GM12878 (cell line): ENCODE data around the gene VEGFB. TPM values are rescaled to one million over a fixed set of nuclear protein-coding genes. Genes with fewer than 3 reads are reported as not detected.

Source experiments
- ATAC-seq: fragments of 200-7000 bp; cut with Tn5 transposase; 3 replicates; pipeline ENCODE4 v1.9.1; 2020; ENCODE audit warnings: mild to moderate bottlenecking, moderate library complexity
- BruUV-seq: library from RNA; stranded (reverse); fragments of 400-500 nt; replicated peaks from 2 replicates; lab custom pipeline; 2021; lab: Mats Ljungman, UMichigan
- CTCF ChIA-PET: fragments of 300-600 bp; sonication (Branson Sonifier 250); formaldehyde crosslinking; extraction: SDS; loops from one replicate; lab custom pipeline; 2021; ENCODE audit warnings: inconsistent platforms; lab: Yijun Ruan, JAX
- POLR2A ChIA-PET: fragments of 350-600 bp; formaldehyde crosslinking; extraction: SDS; loops from one replicate; lab custom pipeline; 2021; ENCODE audit warnings: inconsistent platforms; lab: Charles Lee
- RAD21 ChIA-PET: fragments of 300-600 bp; sonication (Branson Sonifier 250); formaldehyde crosslinking; loops from one replicate; lab custom pipeline; 2023; ENCODE audit warnings: antibody characterized with exemption; ENCODE audit not compliant: unreplicated experiment; lab: Charles Lee
- SMC1A ChIA-PET: fragments of 300-600 bp; sonication (Branson Sonifier 250); formaldehyde crosslinking; loops from one replicate; lab custom pipeline; 2023; ENCODE audit not compliant: unreplicated experiment, uncharacterized antibody; lab: Charles Lee
- DNase-seq: peaks from one replicate; pipeline ENCODE4 v3.0.0-alpha.2; 2011; ENCODE audit warnings: low read depth, low spot score
- FAIRE-seq: peaks from 3 replicates; lab custom pipeline; 2011; peaks lifted over from hg19 to GRCh38; lab: Jason Lieb, UNC
- H2AFZ ChIP-seq: 2 replicates; pipeline ENCODE4 v1.6.0; 2011; ENCODE audit warnings: low read depth, low read length, control low read depth; ENCODE audit not compliant: control insufficient read depth
- H3K27ac ChIP-seq: 2 replicates; pipeline ENCODE4 v1.5.1; 2011; ENCODE audit warnings: control low read depth; ENCODE audit not compliant: control insufficient read depth, insufficient read depth
- H3K27me3 ChIP-seq, 2 experiments: replicated peaks in 1 of 2; 2 replicates each; pipeline versions ENCODE4 v1.6.0 to v1.6.1; 2011; ENCODE audit warnings: low read length in 1 of 2; ENCODE audit not compliant: control insufficient read depth in 2 of 2, insufficient read depth in 2 of 2
- H3K36me3 ChIP-seq, 2 experiments: 2 replicates each; pipeline ENCODE4 v1.5.1; 2011; ENCODE audit warnings: low read length in 1 of 2; ENCODE audit not compliant: control insufficient read depth in 2 of 2, insufficient read depth in 2 of 2
- H3K4me1 ChIP-seq: 2 replicates; pipeline ENCODE4 v1.6.1; 2011; ENCODE audit warnings: mild to moderate bottlenecking, low read length, moderate library complexity, mixed read lengths; ENCODE audit not compliant: control insufficient read depth, insufficient read depth
- H3K4me2 ChIP-seq: 2 replicates; pipeline ENCODE4 v1.6.0; 2011; ENCODE audit warnings: control low read depth; ENCODE audit not compliant: control insufficient read depth, insufficient read depth
- H3K4me3 ChIP-seq: fragments of 200-600 bp; sonication (generic); 2 replicates; pipeline ENCODE4 v1.5.1; 2016
- H3K79me2 ChIP-seq: 2 replicates; pipeline ENCODE4 v1.6.0; 2011; ENCODE audit warnings: low read length; ENCODE audit not compliant: control insufficient read depth, insufficient read depth
- H3K9ac ChIP-seq: 2 replicates; pipeline ENCODE4 v1.8.0; 2011; ENCODE audit warnings: low read length, control low read depth, mixed read lengths; ENCODE audit not compliant: control insufficient read depth, insufficient read depth
- H3K9me3 ChIP-seq: replicated peaks from 3 replicates; pipeline ENCODE4 v1.5.1; 2011; ENCODE audit warnings: mild to moderate bottlenecking, low read length; ENCODE audit not compliant: control insufficient read depth, insufficient read depth
- H4K20me1 ChIP-seq: 2 replicates; pipeline ENCODE4 v1.6.0; 2011; ENCODE audit not compliant: control insufficient read depth, insufficient read depth
- BCL3 ChIP-seq: IDR thresholded peaks from 2 replicates; pipeline ENCODE4 v1.6.1; 2011; ENCODE audit warnings: borderline replicate concordance, low read depth, mild to moderate bottlenecking, moderate library complexity, low read length; ENCODE audit not compliant: insufficient read depth, poor library complexity, severe bottlenecking
- CHD4 ChIP-seq: fragments of 200-600 bp; sonication (generic); IDR thresholded peaks from 2 replicates; pipeline ENCODE4 v1.6.1; 2016; ENCODE audit warnings: mild to moderate bottlenecking
- CREB1 ChIP-seq: IDR thresholded peaks from 2 replicates; pipeline ENCODE4 v1.6.1; 2012; ENCODE audit warnings: low read depth, mild to moderate bottlenecking, inconsistent platforms
- FOS ChIP-seq: IDR thresholded peaks from 3 replicates; pipeline ENCODE4 v1.6.1; 2011; ENCODE audit warnings: borderline replicate concordance; ENCODE audit not compliant: insufficient read length; ENCODE audit errors: extremely low read depth
- HSF1 ChIP-seq: fragments of 150-350 bp; IDR thresholded peaks from 2 replicates; pipeline ENCODE4 v1.6.1; 2014; ENCODE audit warnings: mild to moderate bottlenecking, low read depth, low read length
- IRF5 ChIP-seq: fragments of 450-650 bp; IDR thresholded peaks from 2 replicates; pipeline ENCODE4 v1.6.1; 2017; ENCODE audit warnings: borderline replicate concordance
- RAD51 ChIP-seq: fragments of 450-650 bp; IDR thresholded peaks from 2 replicates; pipeline ENCODE4 v1.6.1; 2016; ENCODE audit warnings: moderate library complexity, mild to moderate bottlenecking, inconsistent platforms
- SMC3 ChIP-seq: IDR thresholded peaks from 2 replicates; pipeline ENCODE4 v1.6.1; 2011; ENCODE audit warnings: low read length, improper control_type of control experiment, borderline replicate concordance
- ZBED1 ChIP-seq: IDR thresholded peaks from 2 replicates; pipeline ENCODE4 v1.6.1; 2016; ENCODE audit warnings: borderline replicate concordance
- WGBS: methylation state at CpG from one replicate; pipeline ENCODE4 v1.1.6; 2016; ENCODE audit warnings: low lambda C conversion rate; ENCODE audit not compliant: insufficient replicate concordance, insufficient coverage; ENCODE audit errors: missing lambda C conversion rate; 5-methylcytosine and 5-hydroxymethylcytosine counted together
- in situ Hi-C: fragments of 300-500 bp; cut with MboI; formaldehyde crosslinking; loops from 9 replicates; pipeline ENCODE4 v1.14.3; 2018; ENCODE audit warnings: mixed read lengths
- intact Hi-C: fragments of 100-400 bp; cut with micrococcal nuclease; formaldehyde crosslinking; loops from one replicate; pipeline ENCODE4 v1.14.2; 2022; ENCODE audit not compliant: unreplicated experiment
- polyA plus RNA-seq, 11 experiments: library from polyadenylated mRNA; depleted of rRNA in 4 of 11; unstranded in 6 of 11; stranded (reverse) in 5 of 11; fragments of >200 nt; fragmentation: Nextera tagmentation in 4 of 11; fragmentation: Illumina TruSeq in 1 of 11; extraction: Ambion mirVana in 4 of 11; extraction: Trizol in 1 of 11; gene quantifications; 1 replicate in 1 of 11; 2 replicates in 10 of 11; pipeline versions ENCODE4 v1.2.1 to v1.2.3, GENCODE V29; 2011 to 2016; ENCODE audit warnings: inconsistent platforms in 2 of 11, missing spikeins in 2 of 11, low read depth in 1 of 11
- total RNA-seq, 4 experiments: library from RNA; depleted of rRNA in 3 of 4; stranded (reverse); fragments of >200 nt in 3 of 4; fragmentation: Illumina TruSeq in 1 of 4; extraction: Trizol in 1 of 4; gene quantifications; 2 replicates each; pipeline versions ENCODE4 v1.2.1 to v1.2.3, GENCODE V29; 2013 to 2021

VEGFB gene
- total and polyA plus RNA-seq, 10 of the 15 experiments (the other 5 are each of a cell fraction or from before 2014, with no cell fraction given): 7.0 to 75.8 (median 20.3) TPM

- TF ChIP-seq IRF5 (no peak), BCL3 (no peak), ZBED1 (no peak), SMC3 (no peak), RAD51 (no peak), FOS (no peak)
- TF ChIP-seq, all 136 proteins: peak for 0
Measured at GRCh38 chr11:64263947-64264317, 29.5 kb downstream of the VEGFB start (continued).

- ChIA-PET POLR2A (interaction anchor here (0.6 to 1.1 kb wide), 2 partner anchors 15 to 20 kb away, joined by 3 read pairs; no protein-coding TSS in a partner anchor), CTCF (interaction anchor here (1.3 to 1.7 kb wide), 3 partner anchors 12 to 95 kb away, joined by 3 to 4 read pairs (median 4); no protein-coding TSS in a partner anchor), RAD21 (no interaction called here), SMC1A (no interaction called here)
- H4K20me1 ChIP-seq: no peaks in the 10 kb centered on the region
- no peak overlapping the region for H3K4me2 ChIP-seq
- H3K36me3 ChIP-seq: no peaks in the 10 kb centered on the region; a peak in 2 of 4 replicates
- H3K9ac ChIP-seq: no peak overlapping the region
- H2AFZ ChIP-seq: no peak overlapping the region
- 94% methylated on average over 10 of the region's 10 CpGs for WGBS
- intact Hi-C loops: no loop called here
- no peak for ATAC-seq
- H3K79me2 ChIP-seq: peaks cover 9% of the 10 kb centered on the region
- H3K9me3 ChIP-seq: no peaks in the 10 kb centered on the region
- TF ChIP-seq CREB1 (no peak), HSF1 (peak; percentile 44; the same call in 1 of the 2 replicates), CHD4 (no peak)
- peaks cover 18% of the 10 kb centered on the region for H3K4me1 ChIP-seq
- H3K4me3 ChIP-seq: no peak overlapping the region
- H3K27me3 ChIP-seq: no peaks in the 10 kb centered on the region
- no peak for DNase-seq
- in situ Hi-C loops: no loop called here
- H3K27ac ChIP-seq: no peak overlapping the region
- no peak for FAIRE-seq
- BruUV-seq: no TSS peak
Measured at GRCh38 chr11:64264371-64264852, 30.0 kb downstream of the VEGFB start.
